Ecto neural progenitor cell (in vitro differentiated cells): ENCODE results near the gene TCEAL9.
"Not testable (repeated sequence)": the region's sequence is repeated elsewhere in the genome, so short reads cannot be mapped to it uniquely, and the experiment has no call there.

ENCODE experiments used
- DNase-seq: peaks from one replicate; pipeline ENCODE4 v3.0.0-alpha.2; 2018; ENCODE audit warnings: low spot score

TCEAL9 gene, protein sequence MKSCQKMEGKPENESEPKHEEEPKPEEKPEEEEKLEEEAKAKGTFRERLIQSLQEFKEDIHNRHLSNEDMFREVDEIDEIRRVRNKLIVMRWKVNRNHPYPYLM

DNA sequence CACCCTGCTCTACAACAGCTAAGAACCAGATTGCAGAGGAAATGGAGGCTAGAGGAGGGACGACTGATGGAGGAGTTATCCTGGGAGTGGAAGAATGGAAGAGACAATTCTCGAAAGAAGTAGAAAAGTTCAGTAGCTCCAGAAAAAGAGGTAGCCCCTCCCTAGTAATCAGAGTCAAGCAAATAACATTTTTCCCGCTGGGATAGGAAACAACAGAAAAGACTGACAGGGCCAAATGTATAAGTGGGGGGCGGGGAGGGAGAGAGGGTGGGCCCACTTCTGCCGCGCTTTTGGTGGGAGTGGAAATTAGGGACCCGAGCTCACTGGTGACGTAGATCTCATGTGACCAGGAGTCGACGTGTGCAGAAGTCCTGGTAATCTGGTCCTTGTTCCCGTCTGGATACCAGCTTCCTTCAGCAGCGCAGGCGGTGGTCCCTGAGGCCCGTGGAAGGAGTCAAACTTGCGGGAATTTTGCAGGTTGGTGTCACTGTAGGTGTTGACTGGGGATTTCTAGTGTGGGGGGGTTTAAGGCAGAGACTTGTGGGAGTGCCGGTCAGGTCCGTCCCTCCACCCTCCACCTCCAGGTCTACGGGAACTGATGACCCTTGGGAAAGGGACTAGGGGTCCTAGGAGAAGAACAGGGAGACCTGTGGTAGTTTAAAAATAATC is at the start of gene TCEAL9:
TSS of gene TCEAL9 (plus strand) at position 377 of the 669 bp plus-strand sequence. CDS start 1,179 bp downstream, outside the sequence.
- peak; percentile 78 for DNase-seq

DNA sequence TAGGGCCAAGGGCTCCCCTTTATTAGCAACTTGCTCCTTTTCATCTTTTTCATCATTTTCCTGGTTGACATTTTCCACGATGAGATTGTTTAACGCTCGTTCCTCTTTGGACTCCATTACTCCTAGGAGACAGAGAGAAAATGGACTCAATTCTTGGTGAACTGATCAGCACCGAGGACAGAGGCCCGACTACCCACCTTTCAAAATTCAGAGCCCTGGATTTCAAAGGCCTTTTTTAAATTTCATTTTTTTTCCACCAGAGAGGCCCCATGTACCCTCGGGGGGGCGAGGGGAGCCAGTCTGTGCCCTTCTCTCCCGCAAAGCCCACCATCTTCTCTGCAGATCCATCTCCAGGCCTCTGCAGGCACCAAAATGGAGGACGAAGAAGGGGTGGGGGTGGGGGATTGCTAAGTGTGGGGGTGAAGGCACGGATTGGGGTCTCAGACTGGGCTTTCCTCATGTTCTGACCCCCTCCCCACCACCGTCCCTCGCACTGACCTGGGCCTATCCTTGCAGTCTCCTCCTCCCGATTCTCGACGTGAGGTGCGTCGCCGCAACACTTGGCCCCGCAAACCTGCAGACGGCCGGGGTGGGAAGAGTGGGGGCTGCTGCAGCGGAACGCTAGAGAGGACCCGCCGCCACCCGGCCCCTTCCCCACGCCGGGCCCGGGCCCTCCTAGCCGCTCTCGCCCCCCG is 46.3 kb upstream of the TCEAL9 start:
- peak; percentile 53 for DNase-seq

DNA sequence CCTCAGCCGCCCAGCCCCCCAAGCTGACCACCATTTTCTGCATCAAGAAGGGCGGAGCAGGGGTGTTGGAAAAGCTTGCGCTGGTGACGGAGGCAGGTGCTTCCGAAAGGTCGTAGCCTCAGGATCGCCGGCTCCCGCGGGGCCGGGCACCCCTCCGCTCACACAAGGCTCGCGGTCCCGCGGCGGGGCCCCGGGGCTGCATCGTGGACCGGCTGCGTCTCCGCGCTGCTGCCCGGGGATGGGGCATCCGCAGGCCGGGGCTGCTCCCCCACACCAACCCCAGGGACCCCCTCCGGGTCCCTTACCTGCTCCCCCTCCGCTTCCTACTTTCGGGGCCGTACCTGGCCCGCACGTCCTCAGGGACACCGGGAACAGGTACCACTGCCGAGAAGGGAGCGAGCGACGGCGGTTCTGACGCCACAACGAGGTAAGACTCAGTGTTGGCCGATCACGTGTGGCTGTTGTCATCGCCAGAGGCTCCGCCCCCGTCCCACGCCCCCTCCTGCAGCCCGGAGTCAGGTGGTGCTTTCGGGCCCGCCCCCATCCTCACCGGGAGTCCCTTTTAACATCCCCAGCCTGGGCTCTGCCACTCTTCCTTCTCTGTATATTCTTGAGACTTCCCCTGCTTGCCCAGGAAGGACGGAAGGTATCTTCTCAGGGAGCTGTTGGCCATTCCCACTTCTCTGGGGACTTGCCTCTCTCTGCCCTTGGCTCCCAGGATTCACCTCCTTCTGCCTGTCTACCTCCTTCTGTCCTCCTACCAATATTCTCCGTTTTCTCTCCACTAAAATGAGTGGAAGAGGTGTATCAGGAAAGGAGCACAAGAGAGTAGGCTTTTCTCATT is 45.5 kb upstream of the TCEAL9 start, which contains the start of gene BEX2:
TSS of gene BEX2 (minus strand) at position 436 of the 844 bp plus-strand sequence. CDS start 1,014 bp downstream, outside the sequence.
- peak; percentile 90 for DNase-seq

DNA sequence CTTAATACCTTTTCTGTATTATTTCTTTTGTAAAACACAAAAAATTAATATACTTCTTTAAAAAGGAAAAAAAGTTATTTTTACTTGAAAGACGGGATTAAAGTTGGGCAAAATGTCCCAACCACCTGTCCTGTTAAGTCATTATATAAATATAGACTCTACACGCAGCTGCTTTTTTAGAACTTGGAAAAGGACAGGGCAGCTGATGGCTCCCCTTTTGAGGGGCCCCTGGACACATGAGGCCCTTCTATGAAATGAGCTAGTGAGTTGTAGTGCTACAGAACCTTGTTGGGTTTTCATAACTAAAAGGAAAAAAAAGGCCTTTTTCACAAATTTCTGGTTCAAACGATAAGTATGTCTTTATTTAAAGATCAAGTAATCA is 44.9 kb upstream of the TCEAL9 start:
- DNase-seq: no peak

DNA sequence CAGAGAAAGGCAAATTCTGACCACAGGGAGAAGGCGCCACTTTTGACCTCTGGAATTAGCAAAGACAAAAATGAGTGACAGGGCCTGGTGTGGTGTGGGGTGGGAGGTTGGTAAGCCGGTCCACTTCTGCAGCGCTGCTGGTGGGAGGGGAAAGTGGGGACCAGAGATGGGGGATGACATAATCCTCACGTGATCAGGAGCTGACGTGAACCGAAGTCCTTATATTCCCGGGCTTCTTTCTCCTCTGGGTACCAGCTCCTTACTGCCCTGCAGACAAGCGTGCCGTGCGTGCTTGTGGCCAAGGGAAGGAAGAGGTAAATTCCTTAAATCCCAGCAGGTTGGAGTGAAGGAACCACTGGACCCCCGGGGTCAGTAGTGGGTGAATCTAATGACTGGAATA is 26.3 kb upstream of the TCEAL9 start, which contains the start of gene TCEAL7:
TSS of gene TCEAL7 (plus strand) at position 249 of the 400 bp plus-strand sequence. CDS start 1,165 bp downstream, outside the sequence.
- DNase-seq: peak; percentile 64

DNA sequence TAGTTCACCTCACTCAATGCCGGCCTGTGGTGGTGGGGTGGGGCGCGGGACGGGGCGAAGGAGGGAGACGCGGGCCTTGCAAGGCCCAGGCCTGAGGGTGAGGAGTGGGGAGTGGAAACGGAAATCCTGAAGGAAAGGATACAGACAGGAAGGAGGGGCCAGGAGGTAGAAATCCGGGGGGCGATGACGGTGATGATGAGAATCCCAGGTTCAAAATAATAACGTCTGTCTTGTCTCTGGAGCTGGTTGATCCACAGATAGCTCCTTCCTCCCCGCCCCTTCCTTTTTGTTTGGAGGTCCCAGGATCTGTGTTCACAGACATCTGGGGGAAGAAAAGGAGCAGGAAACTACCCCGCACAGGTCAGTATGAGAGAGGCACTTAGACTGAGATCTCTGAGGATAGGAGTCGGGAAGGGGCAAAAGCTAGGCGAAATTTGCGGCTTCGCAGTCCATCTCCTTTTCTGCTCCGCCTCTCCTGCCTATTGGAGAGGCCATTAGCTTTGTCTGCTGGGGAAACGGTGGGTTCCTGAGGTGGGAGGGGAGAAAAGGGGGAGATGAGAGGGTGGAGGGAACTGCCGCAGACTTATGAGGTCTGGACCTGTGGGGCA is 25.5 kb upstream of the TCEAL9 start:
- peak; percentile 63 for DNase-seq

DNA sequence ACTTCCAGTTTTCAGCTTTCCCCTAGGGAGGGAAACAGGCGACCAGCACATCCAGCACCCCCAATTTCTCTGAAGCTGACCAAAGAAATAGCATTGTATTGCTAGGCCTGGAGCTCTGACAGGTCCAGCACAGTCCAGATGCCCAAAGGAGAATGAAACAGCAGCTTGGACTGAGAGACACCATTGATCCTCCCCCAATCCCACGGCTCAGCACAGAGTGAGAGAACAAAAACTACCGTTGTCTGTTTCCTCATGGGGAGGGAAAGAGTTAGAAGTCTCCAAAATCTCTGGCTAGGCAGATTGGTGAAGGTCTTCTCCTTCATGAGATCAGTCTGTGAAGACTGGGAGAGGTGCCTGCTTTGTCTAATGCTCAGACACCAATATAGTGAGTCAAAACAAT is 17.6 kb upstream of the TCEAL9 start:
- DNase-seq: no peak

DNA sequence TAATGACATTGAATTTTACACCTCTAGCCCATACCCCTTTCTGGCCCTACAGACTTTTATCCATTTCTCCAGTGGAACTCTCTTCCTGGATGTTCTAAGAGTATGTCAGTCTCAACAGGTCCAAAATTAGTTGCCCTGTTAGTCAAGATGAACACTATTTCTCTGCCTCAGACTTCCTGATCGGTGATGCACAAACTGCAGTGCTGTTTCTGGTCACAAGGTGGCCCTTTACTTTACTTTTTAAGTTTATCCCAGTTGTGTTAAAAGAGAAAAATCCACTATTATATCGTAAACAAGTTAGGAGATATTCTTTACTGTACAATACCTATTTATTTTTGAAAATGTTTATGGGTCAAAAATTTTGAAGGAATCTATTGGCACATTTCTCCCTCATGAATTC is 13.2 kb upstream of the TCEAL9 start:
- no peak for DNase-seq

DNA sequence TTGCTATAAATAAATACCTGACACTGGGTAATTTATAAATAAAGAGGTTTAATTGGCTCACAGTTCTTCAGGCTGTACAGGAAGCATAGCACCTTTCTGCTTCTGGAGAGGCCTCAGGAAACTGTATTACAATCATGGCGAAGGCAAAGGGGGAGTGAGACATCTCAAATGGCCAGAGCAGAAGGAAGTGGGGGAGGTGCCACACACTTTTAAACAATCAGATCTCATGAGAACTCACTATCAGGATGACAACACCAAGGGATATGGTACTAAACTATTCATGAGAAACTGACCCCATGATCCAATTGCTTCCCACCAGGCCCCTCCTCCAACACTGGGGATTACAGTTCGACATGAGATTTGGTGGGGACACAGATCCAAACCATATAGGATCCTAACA is 11.7 kb upstream of the TCEAL9 start:
- DNase-seq: no peak

DNA sequence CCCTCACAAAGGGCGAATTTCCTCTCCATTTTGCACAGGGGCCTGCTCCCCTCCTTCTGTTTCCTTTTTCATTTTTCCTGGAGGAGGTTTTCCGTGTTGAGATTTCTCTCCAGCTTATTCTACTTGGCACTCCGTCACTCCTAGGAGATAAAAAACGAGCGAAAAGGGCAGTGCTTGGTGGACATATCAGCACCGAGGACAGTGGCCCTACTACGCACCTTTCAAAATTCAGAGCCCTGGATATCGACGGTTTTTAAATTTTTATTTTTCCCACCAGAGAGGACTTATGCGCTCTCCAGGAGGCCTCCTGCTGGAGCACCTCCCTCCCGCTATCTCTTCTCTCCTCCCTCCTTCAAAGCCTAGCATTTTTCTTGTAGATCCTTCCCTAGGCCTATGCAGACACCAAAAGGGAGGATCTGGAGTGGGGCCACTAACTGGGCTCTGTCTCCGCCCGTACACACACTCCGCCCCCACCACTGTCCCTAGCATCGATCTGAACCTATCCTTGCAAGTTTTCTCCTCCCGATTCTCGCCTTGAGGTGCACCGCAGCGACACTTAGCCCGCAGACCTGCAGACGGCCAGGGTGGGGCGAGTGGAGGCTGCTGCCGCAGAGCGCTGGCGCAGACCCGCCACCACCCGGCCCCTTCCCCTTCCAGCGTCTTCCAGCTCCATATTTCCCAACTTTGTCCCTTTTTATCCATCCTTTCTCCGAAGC is 8.5 kb upstream of the TCEAL9 start:
- no peak for DNase-seq

DNA sequence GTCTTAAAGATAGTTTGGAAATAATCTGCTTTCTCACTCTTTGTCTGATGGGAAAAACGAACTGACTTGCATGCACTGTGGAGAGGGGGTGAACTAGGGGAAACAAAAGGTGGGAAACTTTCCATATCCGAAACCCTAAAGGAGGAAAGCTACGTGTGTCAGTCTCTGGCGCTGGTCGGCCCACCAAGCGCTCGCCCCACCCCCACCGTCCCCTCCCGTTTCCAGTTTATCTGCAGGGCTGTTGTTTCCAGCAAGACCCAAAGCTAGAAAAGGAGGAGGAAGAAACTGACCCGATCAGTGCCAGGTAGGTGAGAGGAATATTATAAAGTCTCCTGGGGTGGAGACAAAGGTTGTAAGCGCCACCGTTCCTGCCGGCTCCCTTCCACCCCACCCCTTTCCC is 552 bp downstream of the TCEAL9 start:
- DNase-seq: no peak

DNA sequence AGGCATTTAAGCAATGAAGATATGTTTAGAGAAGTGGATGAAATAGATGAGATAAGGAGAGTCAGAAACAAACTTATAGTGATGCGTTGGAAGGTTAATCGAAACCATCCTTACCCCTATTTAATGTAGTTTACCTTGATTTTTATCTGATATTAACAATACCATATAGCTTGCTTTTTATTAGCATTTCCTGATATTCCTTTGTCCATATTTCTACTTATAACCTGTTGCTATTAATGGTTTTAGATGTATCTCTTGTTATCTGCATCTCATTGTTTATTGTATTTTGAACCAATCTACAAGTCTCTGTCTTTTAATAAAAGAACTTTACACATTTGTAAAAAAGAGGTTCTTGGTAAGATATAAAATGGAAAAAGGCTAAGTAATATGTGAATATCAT is 1.6 kb downstream of the TCEAL9 start:
- no peak for DNase-seq

DNA sequence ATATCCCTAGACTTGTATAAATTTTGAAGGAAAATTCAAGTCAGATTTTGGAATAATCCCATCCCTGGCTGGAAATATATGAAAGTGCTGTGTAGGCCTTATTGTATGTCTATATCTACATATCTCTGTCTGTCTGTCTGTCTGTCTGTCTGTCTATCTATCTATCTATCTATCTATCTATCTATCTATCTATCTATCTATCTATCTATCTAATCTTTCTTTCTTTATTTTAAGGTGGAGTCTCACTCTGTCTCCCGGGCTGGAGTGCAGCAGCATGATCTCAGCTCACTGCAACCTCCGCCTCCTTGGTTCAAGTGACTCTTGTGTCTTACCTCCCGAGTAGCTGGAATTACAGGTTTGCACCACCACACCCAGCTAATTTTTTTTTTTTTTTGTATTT is 3.3 kb downstream of the TCEAL9 start:
- DNase-seq: not testable (repeated sequence)

DNA sequence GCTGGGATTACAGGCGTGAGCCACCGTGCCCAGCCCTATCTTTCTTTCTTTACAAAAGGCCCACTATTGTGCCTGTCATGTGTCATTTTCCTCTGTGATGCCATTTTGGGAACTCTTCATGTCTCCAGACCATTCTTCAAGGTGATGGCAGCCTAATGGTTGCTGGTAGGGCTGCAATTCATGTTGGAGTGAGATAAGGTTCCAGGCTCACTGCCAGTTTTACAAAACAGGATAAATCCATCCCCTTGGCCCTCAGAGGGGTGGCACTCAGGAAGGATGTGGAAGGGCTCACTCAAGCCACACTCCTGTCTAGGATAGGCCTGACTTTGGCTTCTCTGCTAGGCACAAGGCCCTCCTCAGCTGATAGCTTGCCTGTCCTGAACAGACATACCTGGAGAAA is 3.8 kb downstream of the TCEAL9 start:
- DNase-seq: no peak

DNA sequence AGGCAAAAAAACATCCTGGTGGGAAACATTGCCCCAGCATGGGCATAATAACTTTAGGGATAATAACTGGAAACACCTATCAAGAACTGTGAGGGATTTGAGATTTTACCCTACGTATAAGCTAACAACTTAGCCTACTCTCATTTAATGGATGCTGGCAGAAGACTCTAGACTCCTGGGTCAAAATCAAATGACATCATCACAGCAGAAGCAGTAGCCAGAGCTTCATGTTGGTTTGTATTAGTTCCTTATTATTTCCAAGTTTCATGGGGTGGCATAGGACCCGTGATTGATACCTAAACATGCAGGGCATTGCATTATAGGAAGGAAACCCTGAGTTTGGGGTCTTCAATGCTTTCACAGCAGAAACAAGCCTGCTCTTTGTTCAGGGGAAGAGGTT is 4.6 kb downstream of the TCEAL9 start:
- DNase-seq: no peak

DNA sequence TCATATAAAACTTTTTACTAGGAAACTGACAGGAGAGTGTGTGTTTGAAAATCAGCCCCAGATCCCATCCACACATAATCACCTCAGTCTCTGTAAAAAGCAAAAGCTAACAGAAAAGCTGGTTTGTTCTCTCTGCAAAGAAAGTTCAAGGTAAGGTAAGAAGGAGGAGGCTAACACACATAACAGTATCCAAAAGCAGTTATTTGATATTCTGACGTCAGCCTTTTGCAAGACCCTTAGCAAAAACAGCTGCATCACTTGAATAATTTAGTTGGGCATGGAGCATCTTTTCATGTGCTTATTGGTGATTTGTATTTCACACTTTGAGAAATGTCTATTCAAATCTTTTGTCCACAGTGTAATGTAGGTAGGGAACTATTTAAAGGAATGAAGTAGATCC is 5.5 kb downstream of the TCEAL9 start:
- DNase-seq: no peak

DNA sequence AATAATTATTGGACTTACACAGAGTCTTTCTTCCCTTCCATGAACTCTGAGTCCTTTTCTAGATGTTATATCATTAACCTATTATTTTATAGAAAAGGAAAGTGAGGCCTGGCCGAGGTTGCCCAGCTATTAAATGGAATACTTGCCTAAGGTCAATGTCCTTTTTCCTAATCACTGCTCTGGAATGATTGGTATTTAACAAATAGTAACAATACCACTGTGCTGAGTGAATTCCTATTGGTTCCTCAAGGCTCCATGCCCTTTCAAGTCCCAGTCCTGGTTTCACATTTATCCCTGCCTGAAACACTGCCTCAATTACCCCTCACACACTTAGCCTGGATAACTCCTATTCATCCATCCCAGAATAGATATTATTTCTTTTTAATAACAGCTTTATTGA is 6.2 kb downstream of the TCEAL9 start:
- no peak for DNase-seq

DNA sequence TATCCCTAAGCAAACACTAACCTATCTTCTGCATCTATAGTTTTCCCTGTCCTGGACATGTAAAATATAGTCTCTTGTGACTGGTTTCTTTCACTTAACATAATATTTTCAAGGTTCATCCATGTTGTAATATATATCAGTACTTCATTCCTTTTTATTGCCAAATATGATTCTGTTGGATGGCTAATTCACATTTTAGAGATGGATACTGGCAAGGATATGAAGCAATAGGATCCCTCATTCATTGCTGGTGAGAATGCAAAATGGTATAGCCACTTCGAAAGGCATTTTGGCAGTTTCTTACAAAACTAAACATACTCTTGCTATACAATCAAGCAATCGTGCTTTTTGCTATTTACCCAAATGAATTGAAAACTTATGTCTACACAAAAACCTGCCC is 6.7 kb downstream of the TCEAL9 start:
- no peak for DNase-seq

DNA sequence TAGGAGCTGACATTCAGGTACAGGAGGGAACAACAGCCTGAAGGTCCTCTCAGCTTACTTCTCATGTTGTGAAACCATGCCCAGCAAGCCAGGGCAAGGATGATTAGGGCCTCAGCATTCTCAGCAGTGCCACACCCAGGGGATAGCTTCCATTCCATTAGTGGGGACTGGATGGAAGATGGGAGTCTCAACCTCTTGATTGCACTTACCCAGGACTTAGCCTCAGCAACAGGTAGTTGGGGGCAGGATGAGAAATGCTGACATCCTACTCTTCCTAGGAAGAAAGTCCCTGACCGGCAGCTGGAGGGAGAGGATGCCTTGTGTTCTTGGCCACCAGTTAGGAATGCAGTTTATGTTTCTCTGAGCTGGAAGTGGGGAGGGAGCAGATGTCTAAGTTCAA is 11.2 kb downstream of the TCEAL9 start:
- DNase-seq: no peak

DNA sequence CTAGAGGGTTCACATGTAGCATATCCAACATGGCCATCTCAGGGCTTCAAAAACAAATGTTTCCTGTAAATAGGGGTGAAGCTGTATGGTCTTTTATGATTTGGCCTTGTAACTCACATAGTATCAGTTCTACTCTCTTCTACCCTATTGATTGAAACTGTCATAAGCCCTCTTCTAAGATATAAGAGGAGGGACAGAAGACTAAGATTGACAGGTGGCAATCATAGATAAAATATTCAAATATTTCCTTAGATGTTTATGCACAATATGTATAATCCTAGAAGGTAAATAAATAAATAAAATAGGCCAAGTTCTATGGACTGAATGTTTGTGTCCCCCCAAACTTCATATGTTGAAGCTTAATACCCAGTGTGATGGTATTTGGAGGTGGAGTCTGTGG is 13.2 kb downstream of the TCEAL9 start:
- DNase-seq: no peak

DNA sequence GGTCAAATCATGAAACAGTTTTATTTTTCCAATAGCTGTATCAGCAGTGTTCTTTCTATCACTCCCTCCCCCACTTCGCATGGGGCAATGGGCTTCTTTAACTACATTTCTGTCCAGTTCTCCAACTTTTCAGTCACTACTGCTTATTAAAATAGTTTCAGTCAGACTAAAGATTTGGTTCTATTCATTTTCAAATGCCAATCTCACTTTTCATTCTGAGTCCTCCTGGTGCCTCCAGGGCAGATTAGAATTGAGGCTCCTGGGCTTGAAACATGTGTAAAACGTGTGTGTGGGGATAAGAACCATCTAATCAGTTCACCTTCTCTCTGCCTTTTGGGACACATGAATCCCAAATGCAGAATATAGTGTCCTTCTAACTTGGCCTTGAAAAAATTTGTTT is 16.6 kb downstream of the TCEAL9 start:
- DNase-seq: no peak
